ENCODE results near the gene ATP6V0C. TPM values are rescaled to one million over a fixed set of nuclear protein-coding genes. Genes with fewer than 3 reads are reported as not detected.

Gene ATP6V0C
- total and polyA plus RNA-seq, 2 of the 8 experiments (the other 6 are each of a cell fraction or from before 2014, with no cell fraction given), result 125 to 176 TPM

DNA sequence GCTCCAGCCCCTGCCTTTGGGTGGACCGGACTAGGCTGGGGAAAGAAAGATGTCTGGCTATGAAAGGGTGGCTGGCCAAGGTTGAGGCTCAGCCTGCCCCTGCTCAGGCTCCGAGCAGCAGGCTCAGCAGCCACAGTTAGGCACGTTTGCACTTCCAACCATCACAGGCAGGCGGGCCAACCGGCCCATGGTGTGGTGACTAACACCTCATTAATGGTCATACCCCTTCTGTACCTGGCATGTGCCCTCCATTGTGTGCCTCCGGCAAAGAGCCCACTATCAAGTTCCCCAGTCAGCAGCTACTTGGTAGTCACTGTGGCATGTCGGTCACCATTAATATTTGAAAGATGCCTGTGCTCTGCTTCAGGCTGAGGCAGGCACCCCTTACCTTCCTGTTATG, 32.1 kb upstream of the ATP6V0C start (continued):
- TF ChIP-seq, protein P1, sequence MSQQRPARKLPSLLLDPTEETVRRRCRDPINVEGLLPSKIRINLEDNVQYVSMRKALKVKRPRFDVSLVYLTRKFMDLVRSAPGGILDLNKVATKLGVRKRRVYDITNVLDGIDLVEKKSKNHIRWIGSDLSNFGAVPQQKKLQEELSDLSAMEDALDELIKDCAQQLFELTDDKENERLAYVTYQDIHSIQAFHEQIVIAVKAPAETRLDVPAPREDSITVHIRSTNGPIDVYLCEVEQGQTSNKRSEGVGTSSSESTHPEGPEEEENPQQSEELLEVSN (IDR thresholded peaks at IDR 0.05), result no peak

Measured in H1 (cell line).